ENCODE measurements around the gene PPP1R14B. TPM values are rescaled to one million over a fixed set of nuclear protein-coding genes. Genes with fewer than 3 reads are reported as not detected.

PPP1R14B gene
- total and polyA plus RNA-seq, 4 experiments from 2014 or later, result 32.2 to 83.5 (median 45.2) TPM

GRCh38 chr11:64245797-64246620 is 734 bp downstream of the PPP1R14B start:
- Mint-ChIP-seq H3K4me1 (peaks cover 9 to 71% (median 29%) of the 10 kb centered on the region in 4 donors), H3K9me3 (no peaks in the 10 kb centered on the region), H3K36me3 (peaks cover 0 to 17% of the 10 kb centered on the region in 2 donors), H3K27ac (peak overlapping the region; percentile 67 to 94 (median 87)), H3K27me3 (no peaks in the 10 kb centered on the region), H3K4me3 (peak overlapping the region; percentile 83 to 92 (median 86))
- no peaks in the 10 kb centered on the region for H3K9me3 ChIP-seq (ENCODE audit: control insufficient read depth in 1 of 2, low read length in 2 of 2)
- no peaks in the 10 kb centered on the region for H3K36me3 ChIP-seq (ENCODE audit: insufficient read depth, low read length)
- peak overlapping the region; percentile 52 for H3K27ac ChIP-seq (ENCODE audit: low read depth, low read length)
- ChIA-PET POLR2A (ENCODE audit: partially characterized antibody) (interaction anchor here (0.5 to 38.9 kb wide), 22 partner anchors 7 to 1391 kb away, joined by 3 to 937 read pairs (median 6); partner anchors contain the start of genes BAD, CATSPERZ, CCDC88B and DNAJC4), CTCF (ENCODE audit: partially characterized antibody) (interaction anchor here (0.7 to 10.5 kb wide), 9 partner anchors 17 to 71 kb away, joined by 3 to 121 read pairs (median 4); partner anchors contain the start of genes CATSPERZ, ESRRA, FERMT3 and NUDT22)
- intact Hi-C loops (cut with micrococcal nuclease), result loop anchor here (1.0 to 10.0 kb wide), 4 partner anchors 39 to 529 kb away; partner anchors contain the start of genes ESRRA, GPR137 and SF1
- H3K27me3 ChIP-seq (ENCODE audit: insufficient read depth, low read length), result no peaks in the 10 kb centered on the region
- peaks cover 49% of the 10 kb centered on the region for H3K4me1 ChIP-seq (ENCODE audit: insufficient read depth, low read length)
- peak overlapping the region; percentile 57 to 95 for H3K4me3 ChIP-seq (ENCODE audit: low read length in 2 of 2)
- peak in 4 of 5 donors; percentile 28 to 93 (median 36) for DNase-seq

- H3K9me3 Mint-ChIP-seq, result no peaks in the 10 kb centered on the region
- intact Hi-C loops (cut with micrococcal nuclease), result loop anchor here (10.0 kb wide), 1 partner anchor 529 kb away; the partner anchor contains the start of gene SF1
- peaks cover 0 to 23% of the 10 kb centered on the region in 2 donors for H3K36me3 Mint-ChIP-seq
These were observed 1.3 kb downstream of the PPP1R14B start for GRCh38 chr11:64245401-64245796.

GRCh38 chr11:64244966-64245365 is 1.8 kb downstream of the PPP1R14B start:
- POLR2A ChIA-PET (ENCODE audit: partially characterized antibody), result interaction anchor here (0.9 to 38.9 kb wide), 16 partner anchors 9 to 1370 kb away, joined by 3 to 937 read pairs (median 16); partner anchors contain the start of genes BAD, CATSPERZ, CCDC88B and DNAJC4
- Histone ChIP-seq H3K27ac (ENCODE audit: low read depth, low read length) (peak overlapping the region; percentile 52), H3K36me3 (ENCODE audit: insufficient read depth, low read length) (no peaks in the 10 kb centered on the region), H3K4me1 (ENCODE audit: insufficient read depth, low read length) (peaks cover 47% of the 10 kb centered on the region), H3K4me3 (ENCODE audit: low read length in 2 of 2) (peak overlapping the region in 1 of 2 donors; percentile 57), H3K9me3 (ENCODE audit: control insufficient read depth in 1 of 2, low read length in 2 of 2) (no peaks in the 10 kb centered on the region), H3K27me3 (ENCODE audit: insufficient read depth, low read length) (no peaks in the 10 kb centered on the region)
- Mint-ChIP-seq H3K36me3 (peaks cover 0 to 27% of the 10 kb centered on the region in 2 donors), H3K4me3 (peak overlapping the region in 7 of 8 donors; percentile 84 to 92 (median 87)), H3K27ac (peak overlapping the region in 5 of 7 donors; percentile 67 to 94 (median 87)), H3K27me3 (no peaks in the 10 kb centered on the region), H3K4me1 (peaks cover 13 to 74% (median 34%) of the 10 kb centered on the region in 4 donors), H3K9me3 (no peaks in the 10 kb centered on the region)
- intact Hi-C loops (cut with micrococcal nuclease), result loop anchor here (10.0 kb wide), 1 partner anchor 530 kb away; the partner anchor contains the start of gene SF1
- CTCF ChIA-PET (ENCODE audit: partially characterized antibody), result interaction anchor here (0.6 to 10.5 kb wide), 7 partner anchors 19 to 437 kb away, joined by 3 to 121 read pairs (median 4); partner anchors contain the start of genes CATSPERZ, ESRRA and FERMT3
- no peak for DNase-seq

More at GRCh38 chr11:64245401-64245796, 1.3 kb downstream of the PPP1R14B start:
- H3K4me3 ChIP-seq (ENCODE audit: low read length in 2 of 2), result peak overlapping the region; percentile 57 to 95
- peak overlapping the region; percentile 83 to 92 (median 86) for H3K4me3 Mint-ChIP-seq
- peaks cover 47% of the 10 kb centered on the region for H3K4me1 ChIP-seq (ENCODE audit: insufficient read depth, low read length)
- peak overlapping the region; percentile 52 for H3K27ac ChIP-seq (ENCODE audit: low read depth, low read length)
- peaks cover 8 to 72% (median 31%) of the 10 kb centered on the region in 4 donors for H3K4me1 Mint-ChIP-seq
- ChIA-PET CTCF (ENCODE audit: partially characterized antibody) (interaction anchor here (0.6 to 10.5 kb wide), 9 partner anchors 18 to 438 kb away, joined by 3 to 121 read pairs (median 4); partner anchors contain the start of genes CATSPERZ, ESRRA, FERMT3 and NUDT22), POLR2A (ENCODE audit: partially characterized antibody) (interaction anchor here (0.5 to 38.9 kb wide), 18 partner anchors 9 to 1370 kb away, joined by 3 to 937 read pairs (median 14); partner anchors contain the start of genes BAD, CATSPERZ, CCDC88B and DNAJC4)
- H3K9me3 ChIP-seq (ENCODE audit: control insufficient read depth in 1 of 2, low read length in 2 of 2), result no peaks in the 10 kb centered on the region
- peak in 1 of 5 donors; percentile 71 for DNase-seq
- no peaks in the 10 kb centered on the region for H3K27me3 Mint-ChIP-seq
- no peaks in the 10 kb centered on the region for H3K36me3 ChIP-seq (ENCODE audit: insufficient read depth, low read length)
- H3K27me3 ChIP-seq (ENCODE audit: insufficient read depth, low read length), result no peaks in the 10 kb centered on the region
- peak overlapping the region; percentile 67 to 94 (median 87) for H3K27ac Mint-ChIP-seq

- Mint-ChIP-seq H3K9me3 (no peaks in the 10 kb centered on the region), H3K36me3 (peaks cover 0 to 27% of the 10 kb centered on the region in 2 donors), H3K4me1 (peaks cover 16 to 68% (median 36%) of the 10 kb centered on the region in 4 donors), H3K27ac (peak overlapping the region in 6 of 7 donors; percentile 12 to 77 (median 40)), H3K27me3 (no peaks in the 10 kb centered on the region), H3K4me3 (peak overlapping the region in 6 of 8 donors; percentile 9 to 68 (median 23))
- intact Hi-C loops (cut with micrococcal nuclease), result loop anchor here (10.0 kb wide), 1 partner anchor 531 kb away; the partner anchor contains the start of gene SF1
- Histone ChIP-seq H3K4me3 (ENCODE audit: low read length in 2 of 2) (no peak overlapping the region), H3K36me3 (ENCODE audit: insufficient read depth, low read length) (no peaks in the 10 kb centered on the region), H3K27me3 (ENCODE audit: insufficient read depth, low read length) (no peaks in the 10 kb centered on the region), H3K9me3 (ENCODE audit: control insufficient read depth in 1 of 2, low read length in 2 of 2) (no peaks in the 10 kb centered on the region), H3K27ac (ENCODE audit: low read depth, low read length) (no peak overlapping the region), H3K4me1 (ENCODE audit: insufficient read depth, low read length) (peaks cover 46% of the 10 kb centered on the region)
- CTCF ChIA-PET (ENCODE audit: partially characterized antibody), result interaction anchor here (0.7 to 10.5 kb wide), 4 partner anchors 17 to 59 kb away, joined by 3 to 121 read pairs (median 40); partner anchors contain the start of genes CATSPERZ, ESRRA and FERMT3
- POLR2A ChIA-PET (ENCODE audit: partially characterized antibody), result interaction anchor here (0.8 to 38.9 kb wide), 9 partner anchors 7 to 74 kb away, joined by 4 to 937 read pairs (median 54); partner anchors contain the start of genes BAD, DNAJC4, ESRRA and FERMT3
- DNase-seq, result no peak
These were observed 2.6 kb downstream of the PPP1R14B start for GRCh38 chr11:64244107-64244506.

GRCh38 chr11:64243236-64243854 is 3.4 kb downstream of the PPP1R14B start:
- CTCF ChIA-PET (ENCODE audit: partially characterized antibody), result interaction anchor here (0.6 to 10.5 kb wide), 6 partner anchors 16 to 60 kb away, joined by 3 to 121 read pairs (median 3); partner anchors contain the start of genes CATSPERZ, ESRRA and FERMT3
- Histone ChIP-seq H3K36me3 (ENCODE audit: insufficient read depth, low read length) (no peaks in the 10 kb centered on the region), H3K4me3 (ENCODE audit: low read length in 2 of 2) (no peak overlapping the region), H3K27me3 (ENCODE audit: insufficient read depth, low read length) (no peaks in the 10 kb centered on the region), H3K4me1 (ENCODE audit: insufficient read depth, low read length) (peaks cover 46% of the 10 kb centered on the region), H3K9me3 (ENCODE audit: control insufficient read depth in 1 of 2, low read length in 2 of 2) (no peaks in the 10 kb centered on the region), H3K27ac (ENCODE audit: low read depth, low read length) (no peak overlapping the region)
- no peaks in the 10 kb centered on the region for H3K9me3 Mint-ChIP-seq
- no peak for DNase-seq
- peaks cover 0 to 30% of the 10 kb centered on the region in 2 donors for H3K36me3 Mint-ChIP-seq
- intact Hi-C loops (cut with micrococcal nuclease), result loop anchor here (10.0 kb wide), 1 partner anchor 531 kb away; the partner anchor contains the start of gene SF1
- H3K27ac Mint-ChIP-seq, result peak overlapping the region in 6 of 7 donors; percentile 70 to 82 (median 76)
- peaks cover 16 to 66% (median 37%) of the 10 kb centered on the region in 4 donors for H3K4me1 Mint-ChIP-seq
- POLR2A ChIA-PET (ENCODE audit: partially characterized antibody), result interaction anchor here (0.8 to 38.9 kb wide), 11 partner anchors 8 to 891 kb away, joined by 3 to 937 read pairs (median 52); partner anchors contain the start of genes BAD, DNAJC4, ESRRA and FERMT3
- no peaks in the 10 kb centered on the region for H3K27me3 Mint-ChIP-seq
- H3K4me3 Mint-ChIP-seq, result peak overlapping the region; percentile 27 to 83 (median 62)

Data from CD4-positive, alpha-beta memory T cell (primary cell).